Kidney (tissue), 14 donors: ENCODE data around the gene PRRT1. TPM values are rescaled to one million over a fixed set of nuclear protein-coding genes. Genes with fewer than 3 reads are reported as not detected.

ENCODE experiments used
- DNase-seq, 5 donors: peaks; one replicate each; pipeline ENCODE4 v3.0.0-alpha.2; 2013 to 2020
- FAIRE-seq: peaks from 2 replicates; lab custom pipeline; 2012; peaks lifted over from hg19 to GRCh38; lab: Jason Lieb, UNC
- H3K27ac ChIP-seq, 2 donors: one replicate each; pipeline ENCODE4 v1.7.0; 2013; ENCODE audit warnings: low read depth in 2 of 2, low read length in 2 of 2, inconsistent platforms in 1 of 2
- H3K27me3 ChIP-seq: one replicate; pipeline ENCODE4 v1.7.1; 2013; ENCODE audit warnings: low read length, inconsistent platforms; ENCODE audit not compliant: control insufficient read depth, insufficient read depth
- H3K36me3 ChIP-seq, 3 donors: one replicate each; pipeline versions ENCODE4 v1.7.0 to v1.7.1; 2013; ENCODE audit warnings: low read length in 3 of 3, control low read depth in 1 of 3, inconsistent platforms in 1 of 3; ENCODE audit not compliant: insufficient read depth in 3 of 3, control insufficient read depth in 2 of 3
- H3K4me1 ChIP-seq, 3 donors: one replicate each; pipeline versions ENCODE4 v1.7.0 to v1.7.1; 2013; ENCODE audit warnings: low read length in 3 of 3, inconsistent platforms in 1 of 3, low read depth in 1 of 3; ENCODE audit not compliant: control insufficient read depth in 2 of 3, insufficient read depth in 2 of 3
- H3K4me3 ChIP-seq, 3 donors: one replicate each; pipeline versions ENCODE4 v1.7.0 to v1.8.1; 2013; ENCODE audit warnings: low read length in 3 of 3, control low read depth in 1 of 3, inconsistent platforms in 1 of 3
- H3K9ac ChIP-seq, 3 donors: one replicate each; pipeline versions ENCODE4 v1.7.0 to v1.7.1; 2013; ENCODE audit warnings: low read length in 3 of 3, control low read depth in 1 of 3, inconsistent platforms in 1 of 3
- H3K9me3 ChIP-seq, 3 donors: one replicate each; pipeline versions ENCODE4 v1.7.0 to v1.7.1; 2013; ENCODE audit warnings: low read length in 3 of 3, control low read depth in 1 of 3, inconsistent platforms in 1 of 3; ENCODE audit not compliant: control insufficient read depth in 2 of 3, insufficient read depth in 1 of 3
- intact Hi-C: fragments of 100-400 bp; cut with DNase I; formaldehyde crosslinking; loops from one replicate; pipeline ENCODE4 v1.11.1; 2022
- polyA plus RNA-seq: library from polyadenylated mRNA; stranded (reverse); fragments of 350-450 nt; fragmentation: Illumina TruSeq; extraction: RNeasy Lipid Tissue Mini Kit (QIAGEN cat#74804); gene quantifications from one replicate; pipeline ENCODE4 v1.2.3, GENCODE V29; 2014; ENCODE audit warnings: low read depth, low replicate concordance; ENCODE audit not compliant: insufficient read depth
- total RNA-seq: library from RNA; stranded (reverse); fragmentation: NEBNext Ultra II Directional; extraction: Animal tissue kit (Norgen Biotek cat#: 25700); gene quantifications from one replicate; pipeline ENCODE4 v1.2.1, GENCODE V29; 2021
- TF ChIP-seq, protein P1 (sequence below): IDR thresholded peaks from 3 replicates; pipeline ENCODE4 v1.5.1; 2012; ENCODE audit warnings: mild to moderate bottlenecking, moderate library complexity, borderline replicate concordance; ENCODE audit not compliant: insufficient read depth; ENCODE audit errors: extremely low read depth
- donor health status: control.
- donor health status: control.
- donor health status: control.
- donor health status: control.
- donor health status: control.
- donor health status: DM: yes; HTN: yes; CAD: no.
- donor health status: Normal renal cell carcinoma (clear cell type).

The PRRT1 gene
- total and polyA plus RNA-seq, 2 donors from 2014 or later: 2.4 to 4.0 TPM

DNA sequence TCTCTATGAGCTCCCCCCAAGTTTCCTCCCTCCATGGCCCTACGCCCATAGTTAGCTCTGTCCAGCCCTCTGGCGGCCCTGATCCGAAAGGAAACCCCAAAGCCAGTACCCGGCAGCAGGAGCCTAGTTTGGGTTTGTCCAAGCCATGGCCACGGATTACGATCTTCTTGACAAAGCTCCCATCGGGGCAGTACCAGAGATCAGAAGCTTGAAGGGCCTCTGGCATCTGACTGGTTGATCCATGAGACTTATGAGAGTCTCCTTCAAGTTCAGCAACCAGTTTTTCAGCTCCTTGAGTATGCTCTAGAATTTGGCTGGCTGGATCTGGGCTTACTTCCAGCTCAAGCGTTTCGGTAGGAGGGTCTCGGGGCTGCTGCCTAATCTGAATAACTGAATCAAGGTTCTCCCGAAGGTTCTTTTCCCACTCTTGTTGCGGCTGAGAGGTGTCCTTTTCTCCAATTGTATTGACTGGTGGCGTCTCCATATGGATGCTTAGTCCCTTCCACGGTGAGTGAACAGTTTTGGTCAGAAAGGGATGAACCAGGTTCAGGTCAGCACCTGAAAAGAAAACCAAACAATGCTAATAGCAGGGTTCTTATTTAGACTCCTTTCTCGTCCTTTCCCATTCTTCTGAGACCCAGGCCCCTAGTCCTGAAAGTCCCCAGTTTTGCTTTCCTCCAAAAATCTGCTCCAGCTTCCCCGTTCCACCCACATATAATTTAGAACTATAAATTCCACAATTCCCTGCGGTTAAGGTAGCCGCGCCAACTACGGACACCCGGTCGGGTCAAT lies 22.2 kb downstream of the PRRT1 start:
- Histone ChIP-seq H3K9me3 (no peaks in the 10 kb centered on the region), H3K27me3 (no peaks in the 10 kb centered on the region), H3K4me1 (peaks cover 7 to 24% (median 12%) of the 10 kb centered on the region in 3 donors), H3K9ac (peak overlapping the region; percentile 43 to 63 (median 62)), H3K36me3 (peaks cover 2% of the 10 kb centered on the region in 3 donors), H3K4me3 (peak overlapping the region; percentile 77 to 83 (median 81)), H3K27ac (peak overlapping the region; percentile 89 to 97)
- FAIRE-seq: no peak
- TF ChIP-seq, protein P1, sequence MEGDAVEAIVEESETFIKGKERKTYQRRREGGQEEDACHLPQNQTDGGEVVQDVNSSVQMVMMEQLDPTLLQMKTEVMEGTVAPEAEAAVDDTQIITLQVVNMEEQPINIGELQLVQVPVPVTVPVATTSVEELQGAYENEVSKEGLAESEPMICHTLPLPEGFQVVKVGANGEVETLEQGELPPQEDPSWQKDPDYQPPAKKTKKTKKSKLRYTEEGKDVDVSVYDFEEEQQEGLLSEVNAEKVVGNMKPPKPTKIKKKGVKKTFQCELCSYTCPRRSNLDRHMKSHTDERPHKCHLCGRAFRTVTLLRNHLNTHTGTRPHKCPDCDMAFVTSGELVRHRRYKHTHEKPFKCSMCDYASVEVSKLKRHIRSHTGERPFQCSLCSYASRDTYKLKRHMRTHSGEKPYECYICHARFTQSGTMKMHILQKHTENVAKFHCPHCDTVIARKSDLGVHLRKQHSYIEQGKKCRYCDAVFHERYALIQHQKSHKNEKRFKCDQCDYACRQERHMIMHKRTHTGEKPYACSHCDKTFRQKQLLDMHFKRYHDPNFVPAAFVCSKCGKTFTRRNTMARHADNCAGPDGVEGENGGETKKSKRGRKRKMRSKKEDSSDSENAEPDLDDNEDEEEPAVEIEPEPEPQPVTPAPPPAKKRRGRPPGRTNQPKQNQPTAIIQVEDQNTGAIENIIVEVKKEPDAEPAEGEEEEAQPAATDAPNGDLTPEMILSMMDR: no peak
- intact Hi-C loops: no loop called here
- no peak for DNase-seq

DNA sequence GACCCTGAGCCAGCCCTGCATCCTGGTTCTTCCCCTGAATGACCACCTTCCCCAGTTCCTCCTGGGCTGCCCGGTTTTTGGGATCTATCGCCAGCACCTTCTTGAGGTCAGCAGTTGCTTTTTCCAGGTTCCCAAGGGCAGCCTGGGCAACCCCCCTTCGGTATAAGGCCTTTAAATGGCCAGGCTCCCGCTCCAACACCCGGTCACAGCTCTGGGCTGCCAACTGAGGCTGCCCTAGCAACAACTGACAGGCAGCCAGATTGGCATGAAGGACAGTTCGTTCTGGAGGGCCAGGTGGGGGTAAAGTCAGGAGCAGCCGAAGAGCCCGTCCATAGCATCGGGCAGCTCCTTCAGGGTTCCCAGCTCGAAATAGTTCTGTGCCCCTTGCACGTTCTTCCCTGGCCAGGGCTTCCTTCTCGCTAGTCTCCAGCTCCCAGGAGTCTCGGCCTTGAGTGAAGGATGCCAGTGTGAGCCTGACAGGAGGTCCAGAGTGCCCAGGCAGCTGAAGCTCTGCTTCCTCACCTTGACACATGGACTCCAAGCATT lies 22.9 kb downstream of the PRRT1 start:
- no peak overlapping the region for H3K27ac ChIP-seq
- H3K27me3 ChIP-seq: no peaks in the 10 kb centered on the region
- peaks cover 7 to 24% (median 12%) of the 10 kb centered on the region in 3 donors for H3K4me1 ChIP-seq
- no peaks in the 10 kb centered on the region for H3K9me3 ChIP-seq
- FAIRE-seq: no peak
- no peak for DNase-seq
- TF ChIP-seq, protein P1: no peak
- H3K9ac ChIP-seq: no peak overlapping the region
- peak overlapping the region in 2 of 3 donors; percentile 77 to 81 for H3K4me3 ChIP-seq
- peaks cover 2 to 4% (median 4%) of the 10 kb centered on the region in 3 donors for H3K36me3 ChIP-seq
- intact Hi-C loops: no loop called here

- FAIRE-seq (peak; percentile 85), DNase-seq (peak; percentile 99 to 100 (median 99))
- Histone ChIP-seq H3K9me3 (no peaks in the 10 kb centered on the region), H3K27ac (peak within 1 kb of the TSS; percentile 71 to 91), H3K9ac (peak within 1 kb of the TSS; percentile 84 to 95 (median 91)), H3K36me3 (peaks cover 3 to 4% (median 4%) of the 10 kb centered on the region in 3 donors), H3K27me3 (no peaks in the 10 kb centered on the region), H3K4me3 (peak within 1 kb of the TSS; percentile 95 to 100 (median 96)), H3K4me1 (peaks cover 7 to 24% (median 12%) of the 10 kb centered on the region in 3 donors)
- intact Hi-C loops: no loop called here
- TF ChIP-seq, protein P1: no peak
These were observed 23.8 kb downstream of the PRRT1 start, which contains the start of gene ATF6B for GRCh38 chr6:32127717-32128592. TSS of gene ATF6B (minus strand) at chr6:32128246. CDS start at chr6:32128207, 39 bp downstream.
